Esophagus squamous epithelium (tissue), 5 donors: ENCODE results near the gene FAM222A. TPM values are rescaled to one million over a fixed set of nuclear protein-coding genes. Genes with fewer than 3 reads are reported as not detected.

Experiments
- DNase-seq: peaks from one replicate; lab custom pipeline; 2025; lab: John Stamatoyannopoulos, UW
- H3K27ac ChIP-seq, 4 donors: fragments of 200-600 bp; sonication (generic); one replicate each; pipeline ENCODE4 v1.5.1; 2016 to 2019; ENCODE audit warnings: mild to moderate bottlenecking in 1 of 4
- H3K27me3 ChIP-seq, 4 donors: fragments of 200-600 bp; sonication (generic); 1 replicate in 3 of 4; 2 replicates in 1 of 4; pipeline versions ENCODE4 v1.5.1 to v1.6.0; 2017 to 2021; ENCODE audit warnings: antibody characterized with exemption in 1 of 4
- H3K36me3 ChIP-seq, 3 donors: fragments of 200-600 bp; sonication (generic); one replicate each; pipeline ENCODE4 v1.5.1; 2016 to 2019
- H3K4me1 ChIP-seq, 3 donors: fragments of 200-600 bp; sonication (generic); one replicate each; pipeline ENCODE4 v1.5.1; 2017 to 2019
- H3K4me3 ChIP-seq, 4 donors: fragments of 200-600 bp; sonication (generic); 1 replicate in 3 of 4; 2 replicates in 1 of 4; pipeline ENCODE4 v1.5.1; 2016 to 2019; ENCODE audit warnings: mild to moderate bottlenecking in 2 of 4, moderate library complexity in 1 of 4
- H3K9me3 ChIP-seq, 3 donors: fragments of 200-600 bp; sonication (generic); one replicate each; pipeline ENCODE4 v1.5.1; 2016 to 2019
- POLR2A ChIP-seq, 4 donors: fragments of 450-650 bp; IDR thresholded peaks; one replicate each; pipeline ENCODE4 v1.6.1; 2017; ENCODE audit warnings: antibody characterized with exemption in 4 of 4, mild to moderate bottlenecking in 4 of 4, moderate library complexity in 3 of 4
- WGBS, 2 donors: methylation state at CpG; one replicate each; pipeline ENCODE4 v1.1.5; 2018; 5-methylcytosine and 5-hydroxymethylcytosine counted together
- intact Hi-C: fragments of 100-400 bp; cut with DNase I; formaldehyde crosslinking; loops from one replicate; pipeline ENCODE4 v1.15.0; 2022
- total RNA-seq, 4 donors: library from RNA; depleted of rRNA; stranded (reverse); fragments of >200 nt; gene quantifications; one replicate each; pipeline ENCODE4 v1.1.0, GENCODE V29; 2016
- TF ChIP-seq, protein P1 (sequence below), 6 experiments: fragments of 450-650 bp in 4 of 6; fragments of 200-600 bp in 2 of 6; sonication (generic) in 2 of 6; IDR thresholded peaks; one replicate each; pipeline ENCODE4 v1.5.1; 2016 to 2019; ENCODE audit warnings: antibody characterized with exemption in 6 of 6, mild to moderate bottlenecking in 4 of 6, moderate library complexity in 4 of 6
- donor health status: DM: yes; HTN: yes; CAD: no.

Gene FAM222A
- total RNA-seq, 4 donors from 2014 or later, result 0.57 to 9.3 (median 5.0) TPM

- Histone ChIP-seq H3K27me3 (peaks cover 0 to 5% (median 0%) of the 10 kb centered on the region in 4 donors), H3K9me3 (no peaks in the 10 kb centered on the region), H3K4me1 (no peaks in the 10 kb centered on the region), H3K27ac (no peak overlapping the region), H3K4me3 (no peak overlapping the region), H3K36me3 (peaks cover 0 to 34% (median 0%) of the 10 kb centered on the region in 3 donors)
- no peak for DNase-seq
- intact Hi-C loops, result no loop called here
- TF ChIP-seq, protein P1, sequence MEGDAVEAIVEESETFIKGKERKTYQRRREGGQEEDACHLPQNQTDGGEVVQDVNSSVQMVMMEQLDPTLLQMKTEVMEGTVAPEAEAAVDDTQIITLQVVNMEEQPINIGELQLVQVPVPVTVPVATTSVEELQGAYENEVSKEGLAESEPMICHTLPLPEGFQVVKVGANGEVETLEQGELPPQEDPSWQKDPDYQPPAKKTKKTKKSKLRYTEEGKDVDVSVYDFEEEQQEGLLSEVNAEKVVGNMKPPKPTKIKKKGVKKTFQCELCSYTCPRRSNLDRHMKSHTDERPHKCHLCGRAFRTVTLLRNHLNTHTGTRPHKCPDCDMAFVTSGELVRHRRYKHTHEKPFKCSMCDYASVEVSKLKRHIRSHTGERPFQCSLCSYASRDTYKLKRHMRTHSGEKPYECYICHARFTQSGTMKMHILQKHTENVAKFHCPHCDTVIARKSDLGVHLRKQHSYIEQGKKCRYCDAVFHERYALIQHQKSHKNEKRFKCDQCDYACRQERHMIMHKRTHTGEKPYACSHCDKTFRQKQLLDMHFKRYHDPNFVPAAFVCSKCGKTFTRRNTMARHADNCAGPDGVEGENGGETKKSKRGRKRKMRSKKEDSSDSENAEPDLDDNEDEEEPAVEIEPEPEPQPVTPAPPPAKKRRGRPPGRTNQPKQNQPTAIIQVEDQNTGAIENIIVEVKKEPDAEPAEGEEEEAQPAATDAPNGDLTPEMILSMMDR (IDR thresholded peaks at IDR 0.05), result no peak
- no peak for TF ChIP-seq POLR2A (IDR thresholded peaks at IDR 0.05)
These were observed 79.4 kb downstream of the FAM222A start for GRCh38 chr12:109792992-109793391.

- intact Hi-C loops, result no loop called here
- Histone ChIP-seq H3K4me1 (no peaks in the 10 kb centered on the region), H3K27ac (no peak overlapping the region), H3K27me3 (peaks cover 0 to 5% (median 0%) of the 10 kb centered on the region in 4 donors), H3K9me3 (no peaks in the 10 kb centered on the region), H3K36me3 (peaks cover 0 to 34% (median 0%) of the 10 kb centered on the region in 3 donors), H3K4me3 (no peak overlapping the region)
- no peak for DNase-seq
- 37 to 39% methylated on average over 3 to 4 of the region's 4 CpGs for WGBS, 2 donors
- no peak for TF ChIP-seq POLR2A (IDR thresholded peaks at IDR 0.05)
- TF ChIP-seq, protein P1 (IDR thresholded peaks at IDR 0.05), result no peak
These were observed 79.8 kb downstream of the FAM222A start for GRCh38 chr12:109793411-109793810.

- Histone ChIP-seq H3K36me3 (peaks cover 0 to 36% (median 0%) of the 10 kb centered on the region in 3 donors), H3K4me1 (no peaks in the 10 kb centered on the region), H3K27me3 (peaks cover 0 to 5% (median 0%) of the 10 kb centered on the region in 4 donors), H3K4me3 (no peak overlapping the region), H3K9me3 (no peaks in the 10 kb centered on the region), H3K27ac (no peak overlapping the region)
- DNase-seq, result no peak
- intact Hi-C loops, result no loop called here
- TF ChIP-seq, protein P1 (IDR thresholded peaks at IDR 0.05), result no peak
- no peak for TF ChIP-seq POLR2A (IDR thresholded peaks at IDR 0.05)
- WGBS, 2 donors, result 88 to 90% methylated on average over 11 to 26 of the region's 26 CpGs
These were observed 80.3 kb downstream of the FAM222A start for GRCh38 chr12:109793826-109794501.

DNA sequence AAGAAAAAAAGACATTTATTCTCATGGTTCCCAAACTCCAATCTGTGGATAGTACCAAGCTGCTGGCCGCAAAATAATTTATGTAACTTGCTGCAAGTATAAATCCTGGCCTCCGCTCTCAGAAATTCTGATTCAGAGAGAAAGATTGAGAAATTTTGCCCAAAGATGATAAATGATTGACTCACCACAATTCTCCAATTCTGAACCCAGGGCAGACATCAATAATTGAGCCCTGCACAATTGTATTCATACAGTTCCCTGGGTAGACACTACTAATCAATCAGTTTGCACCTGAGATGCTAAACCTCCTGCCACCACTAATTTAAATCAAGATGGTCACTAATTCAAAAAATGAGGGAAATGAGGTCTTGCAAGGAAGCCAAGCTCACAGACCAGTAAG is 81.4 kb downstream of the FAM222A start:
- Histone ChIP-seq H3K4me1 (no peaks in the 10 kb centered on the region), H3K27me3 (peaks cover 0 to 5% (median 0%) of the 10 kb centered on the region in 4 donors), H3K36me3 (peaks cover 0 to 42% (median 0%) of the 10 kb centered on the region in 3 donors), H3K27ac (no peak overlapping the region), H3K9me3 (no peaks in the 10 kb centered on the region), H3K4me3 (no peak overlapping the region)
- DNase-seq, result no peak
- intact Hi-C loops, result no loop called here
- no peak for TF ChIP-seq POLR2A (IDR thresholded peaks at IDR 0.05)
- TF ChIP-seq, protein P1 (IDR thresholded peaks at IDR 0.05), result no peak
- 38 to 66% methylated on average over 2 of the region's 2 CpGs for WGBS, 2 donors

DNA sequence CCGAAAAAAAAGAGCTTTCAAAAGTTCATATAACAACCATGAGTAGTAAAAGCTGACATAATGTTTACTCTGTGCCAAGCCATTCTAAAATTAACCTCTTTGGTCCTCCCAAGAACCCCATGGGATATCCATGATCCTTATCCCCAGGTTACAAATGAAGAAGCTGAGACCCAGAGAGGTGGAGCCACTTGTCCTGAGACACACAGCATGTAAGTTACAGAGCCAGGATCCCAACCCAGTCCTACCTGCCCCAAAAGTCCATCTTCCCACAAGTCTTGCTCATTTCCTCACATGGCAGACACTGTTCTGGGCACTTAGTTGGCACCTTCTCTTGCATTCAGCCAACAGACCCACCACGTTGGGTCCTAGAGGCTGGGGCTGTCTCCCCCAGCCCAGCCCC is 82.4 kb downstream of the FAM222A start:
- no peaks in the 10 kb centered on the region for H3K4me1 ChIP-seq
- no peaks in the 10 kb centered on the region for H3K9me3 ChIP-seq
- DNase-seq, result no peak
- no peak overlapping the region for H3K27ac ChIP-seq
- 51 to 64% methylated on average over 2 of the region's 2 CpGs for WGBS, 2 donors
- intact Hi-C loops, result no loop called here
- no peak overlapping the region for H3K4me3 ChIP-seq
- TF ChIP-seq, protein P1 (IDR thresholded peaks at IDR 0.05), result no peak
- no peak for TF ChIP-seq POLR2A (IDR thresholded peaks at IDR 0.05)
- H3K27me3 ChIP-seq, result peaks cover 0 to 5% (median 0%) of the 10 kb centered on the region in 4 donors
- H3K36me3 ChIP-seq, result peaks cover 0 to 42% (median 0%) of the 10 kb centered on the region in 3 donors
